A673 (cell line): ENCODE data around the gene RBMXL2.

ENCODE experiments used
- CTCF ChIP-seq: fragments of 300-800, 200-600 bp; sonication (generic); conservative IDR thresholded peaks from 2 replicates; pipeline ENCODE4 v1.5.1; 2017; ENCODE audit warnings: low read depth, mild to moderate bottlenecking, antibody characterized with exemption, low read length, moderate library complexity, mixed read lengths
- EZH2 ChIP-seq: fragments of 200-600 bp; sonication (generic); IDR thresholded peaks from 2 replicates; pipeline ENCODE4 v1.6.1; 2017; ENCODE audit warnings: borderline replicate concordance, low read depth, mild to moderate bottlenecking, mixed read lengths, antibody characterized with exemption, low read length; ENCODE audit not compliant: poor library complexity, severe bottlenecking

GRCh38 chr11:7077101-7077500, 11.7 kb upstream of the RBMXL2 start:
- TF ChIP-seq CTCF (no peak), EZH2 (no peak)
